OCI-LY7 (cell line): ENCODE results near the gene SRSF12.

Experiments used
- EZH2phosphoT487 ChIP-seq: fragments of 200-600 bp; sonication (generic); IDR thresholded peaks from 2 replicates; pipeline ENCODE4 v1.6.1; 2018; ENCODE audit warnings: low read depth, borderline replicate concordance, mild to moderate bottlenecking, mixed run types, antibody characterized with exemption, low read length, moderate library complexity, mixed read lengths
- TF ChIP-seq, protein P1 (sequence below): fragments of 200-600 bp; sonication (generic); conservative IDR thresholded peaks from 2 replicates; pipeline ENCODE4 v1.5.1; 2014; ENCODE audit warnings: mild to moderate bottlenecking, antibody characterized with exemption, low read length, moderate library complexity, mixed read lengths

DNA sequence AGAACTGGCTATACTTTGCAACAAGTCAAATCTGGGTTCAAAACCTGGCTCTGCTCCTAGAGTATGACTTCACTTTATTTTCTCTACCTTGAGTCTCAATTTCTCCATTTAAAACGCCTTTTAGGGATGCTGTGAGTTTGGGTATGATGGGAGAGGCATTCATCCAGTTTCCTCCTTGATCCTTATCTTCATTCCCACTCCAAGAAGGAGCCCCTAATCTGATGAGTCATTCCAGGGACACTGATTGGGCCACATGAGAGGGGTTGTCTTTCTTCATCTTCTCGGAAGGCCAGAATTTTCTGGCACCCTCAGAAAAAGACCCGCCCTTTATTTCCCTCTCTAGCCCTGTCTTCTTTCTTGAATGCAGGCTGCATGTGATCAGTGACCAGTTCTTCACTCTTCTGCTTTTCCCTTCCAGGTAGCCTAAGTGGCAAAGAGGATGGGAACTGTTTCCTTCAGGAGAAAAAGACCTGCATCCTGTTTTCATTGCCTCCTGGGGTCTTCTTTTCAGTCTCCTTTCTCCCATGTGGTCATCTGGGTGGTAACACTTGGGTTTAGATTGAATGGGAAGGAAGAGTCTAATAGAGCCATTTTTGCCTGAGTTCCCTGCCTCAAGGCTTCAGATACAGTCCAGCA is 69.5 kb downstream of the SRSF12 start:
- TF ChIP-seq, protein P1, sequence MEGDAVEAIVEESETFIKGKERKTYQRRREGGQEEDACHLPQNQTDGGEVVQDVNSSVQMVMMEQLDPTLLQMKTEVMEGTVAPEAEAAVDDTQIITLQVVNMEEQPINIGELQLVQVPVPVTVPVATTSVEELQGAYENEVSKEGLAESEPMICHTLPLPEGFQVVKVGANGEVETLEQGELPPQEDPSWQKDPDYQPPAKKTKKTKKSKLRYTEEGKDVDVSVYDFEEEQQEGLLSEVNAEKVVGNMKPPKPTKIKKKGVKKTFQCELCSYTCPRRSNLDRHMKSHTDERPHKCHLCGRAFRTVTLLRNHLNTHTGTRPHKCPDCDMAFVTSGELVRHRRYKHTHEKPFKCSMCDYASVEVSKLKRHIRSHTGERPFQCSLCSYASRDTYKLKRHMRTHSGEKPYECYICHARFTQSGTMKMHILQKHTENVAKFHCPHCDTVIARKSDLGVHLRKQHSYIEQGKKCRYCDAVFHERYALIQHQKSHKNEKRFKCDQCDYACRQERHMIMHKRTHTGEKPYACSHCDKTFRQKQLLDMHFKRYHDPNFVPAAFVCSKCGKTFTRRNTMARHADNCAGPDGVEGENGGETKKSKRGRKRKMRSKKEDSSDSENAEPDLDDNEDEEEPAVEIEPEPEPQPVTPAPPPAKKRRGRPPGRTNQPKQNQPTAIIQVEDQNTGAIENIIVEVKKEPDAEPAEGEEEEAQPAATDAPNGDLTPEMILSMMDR, result no peak
- TF ChIP-seq EZH2phosphoT487, result no peak
